LoVo (cell line): ENCODE results near the gene CST6.

ENCODE experiments used
- DNase-seq: peaks from one replicate; pipeline ENCODE4 v3.0.0-alpha.2; 2016; ENCODE audit warnings: low spot score

Gene CST6

GRCh38 chr11:66011785-66012303 is at the start of gene CST6:
CST6 (plus strand) TSS chr11:66012008; CDS start chr11:66012045, 37 bp downstream.
- no peak for DNase-seq

GRCh38 chr11:65962141-65962564 is 49.7 kb upstream of the CST6 start:
- no peak for DNase-seq

- no peak for DNase-seq
Observed at GRCh38 chr11:65964906-65965305, 46.9 kb upstream of the CST6 start.

- DNase-seq = no peak
Observed at GRCh38 chr11:65965986-65966762, 45.6 kb upstream of the CST6 start.

GRCh38 chr11:65967329-65967934 is 44.4 kb upstream of the CST6 start:
- DNase-seq = no peak

- DNase-seq = no peak
Observed at GRCh38 chr11:65968600-65969482, 43.0 kb upstream of the CST6 start.

- DNase-seq = no peak
Observed at GRCh38 chr11:65972116-65972515, 39.7 kb upstream of the CST6 start.

GRCh38 chr11:65973439-65974110 is 38.2 kb upstream of the CST6 start:
- DNase-seq = no peak

GRCh38 chr11:65975771-65976170 is 36.0 kb upstream of the CST6 start:
- DNase-seq = no peak

GRCh38 chr11:65976216-65977176 is 35.3 kb upstream of the CST6 start:
- DNase-seq = no peak

- DNase-seq = no peak
Observed at GRCh38 chr11:65977621-65978390, 34.0 kb upstream of the CST6 start.

- DNase-seq = no peak
Observed at GRCh38 chr11:65978391-65979238, 33.2 kb upstream of the CST6 start.

- DNase-seq = no peak
Observed at GRCh38 chr11:65979261-65979759, 32.5 kb upstream of the CST6 start.

- DNase-seq = no peak
Observed at GRCh38 chr11:65981101-65981740, 30.6 kb upstream of the CST6 start.

- DNase-seq = no peak
Observed at GRCh38 chr11:65981972-65982823, 29.6 kb upstream of the CST6 start.

- DNase-seq = no peak
Observed at GRCh38 chr11:65982824-65983588, 28.8 kb upstream of the CST6 start.
